WERI-Rb-1 (cell line): ENCODE results near the gene MRPS7.
"Not testable (repeated sequence)": the region's sequence is repeated elsewhere in the genome, so short reads cannot be mapped to it uniquely, and the experiment has no call there.

Experiments
- DNase-seq: peaks from one replicate; pipeline ENCODE4 v3.0.0-alpha.2; 2020
- H3K27ac ChIP-seq: fragments of 250-450 bp; sonication (Bioruptor Pico); 2 replicates; pipeline ENCODE4 v1.5.1; 2020; ENCODE audit warnings: mild to moderate bottlenecking, moderate library complexity
- H3K27me3 ChIP-seq: fragments of 250-450 bp; sonication (Bioruptor Pico); 2 replicates; pipeline ENCODE4 v1.5.1; 2021; ENCODE audit warnings: mild to moderate bottlenecking, low read depth, moderate library complexity; ENCODE audit not compliant: insufficient read depth, severe bottlenecking
- H3K36me3 ChIP-seq: fragments of 250-450 bp; sonication (Bioruptor Pico); 2 replicates; pipeline ENCODE4 v1.5.1; 2020; ENCODE audit warnings: mild to moderate bottlenecking, moderate library complexity
- H3K4me3 ChIP-seq: 2 replicates; pipeline ENCODE4 v1.5.1; 2011; ENCODE audit warnings: low read depth, mild to moderate bottlenecking, control low read depth, low read length
- H3K9me3 ChIP-seq: fragments of 250-450 bp; sonication (Bioruptor Pico); 2 replicates; pipeline ENCODE4 v1.5.1; 2021; ENCODE audit warnings: mild to moderate bottlenecking, moderate library complexity; ENCODE audit not compliant: severe bottlenecking
- TF ChIP-seq, protein P1 (sequence below): IDR thresholded peaks from 2 replicates; pipeline ENCODE4 v1.5.1; 2011; ENCODE audit warnings: low read depth, mild to moderate bottlenecking, control low read depth, inconsistent platforms, low read length

The MRPS7 gene

DNA sequence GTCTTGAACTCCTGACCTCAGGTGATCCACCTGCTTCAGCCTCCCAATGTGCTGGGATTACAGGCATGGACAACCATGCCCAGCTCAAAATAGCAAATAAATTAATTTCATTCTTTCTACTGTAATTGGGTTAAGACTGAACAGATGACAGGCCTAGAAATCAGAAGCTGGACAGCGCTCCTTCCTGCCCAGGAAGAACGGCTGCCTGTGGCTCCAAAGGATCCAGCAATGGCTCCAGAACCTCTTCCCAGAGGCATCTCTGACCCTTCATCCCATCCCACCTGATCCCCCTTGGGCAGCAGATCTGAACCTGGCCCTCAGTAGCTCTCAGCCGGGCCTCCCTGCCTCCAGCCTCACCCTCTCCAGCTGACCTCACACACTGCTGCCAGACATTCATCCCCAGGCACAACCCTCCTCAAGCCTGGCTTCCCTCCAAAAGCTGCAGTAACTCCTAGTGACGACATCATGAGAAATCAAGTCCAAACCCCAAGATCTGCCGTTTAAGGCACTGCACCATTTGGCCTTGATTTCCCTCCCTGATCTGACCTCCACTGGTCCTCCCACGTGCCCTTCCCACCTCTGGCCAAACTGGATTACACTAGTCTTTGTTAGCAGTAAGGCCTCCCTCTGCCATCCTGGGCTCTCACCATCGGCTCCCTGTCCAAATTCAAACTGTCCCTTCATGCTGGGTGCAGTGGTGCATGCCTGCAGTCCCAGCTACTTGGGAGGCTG lies 12.5 kb downstream of the MRPS7 start:
- peaks cover 61% of the 10 kb centered on the region for H3K36me3 ChIP-seq
- H3K9me3 ChIP-seq: no peaks in the 10 kb centered on the region
- no peaks in the 10 kb centered on the region for H3K27me3 ChIP-seq
- TF ChIP-seq, protein P1, sequence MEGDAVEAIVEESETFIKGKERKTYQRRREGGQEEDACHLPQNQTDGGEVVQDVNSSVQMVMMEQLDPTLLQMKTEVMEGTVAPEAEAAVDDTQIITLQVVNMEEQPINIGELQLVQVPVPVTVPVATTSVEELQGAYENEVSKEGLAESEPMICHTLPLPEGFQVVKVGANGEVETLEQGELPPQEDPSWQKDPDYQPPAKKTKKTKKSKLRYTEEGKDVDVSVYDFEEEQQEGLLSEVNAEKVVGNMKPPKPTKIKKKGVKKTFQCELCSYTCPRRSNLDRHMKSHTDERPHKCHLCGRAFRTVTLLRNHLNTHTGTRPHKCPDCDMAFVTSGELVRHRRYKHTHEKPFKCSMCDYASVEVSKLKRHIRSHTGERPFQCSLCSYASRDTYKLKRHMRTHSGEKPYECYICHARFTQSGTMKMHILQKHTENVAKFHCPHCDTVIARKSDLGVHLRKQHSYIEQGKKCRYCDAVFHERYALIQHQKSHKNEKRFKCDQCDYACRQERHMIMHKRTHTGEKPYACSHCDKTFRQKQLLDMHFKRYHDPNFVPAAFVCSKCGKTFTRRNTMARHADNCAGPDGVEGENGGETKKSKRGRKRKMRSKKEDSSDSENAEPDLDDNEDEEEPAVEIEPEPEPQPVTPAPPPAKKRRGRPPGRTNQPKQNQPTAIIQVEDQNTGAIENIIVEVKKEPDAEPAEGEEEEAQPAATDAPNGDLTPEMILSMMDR: no peak
- no peak for DNase-seq
- no peak overlapping the region for H3K4me3 ChIP-seq
- no peak overlapping the region for H3K27ac ChIP-seq

DNA sequence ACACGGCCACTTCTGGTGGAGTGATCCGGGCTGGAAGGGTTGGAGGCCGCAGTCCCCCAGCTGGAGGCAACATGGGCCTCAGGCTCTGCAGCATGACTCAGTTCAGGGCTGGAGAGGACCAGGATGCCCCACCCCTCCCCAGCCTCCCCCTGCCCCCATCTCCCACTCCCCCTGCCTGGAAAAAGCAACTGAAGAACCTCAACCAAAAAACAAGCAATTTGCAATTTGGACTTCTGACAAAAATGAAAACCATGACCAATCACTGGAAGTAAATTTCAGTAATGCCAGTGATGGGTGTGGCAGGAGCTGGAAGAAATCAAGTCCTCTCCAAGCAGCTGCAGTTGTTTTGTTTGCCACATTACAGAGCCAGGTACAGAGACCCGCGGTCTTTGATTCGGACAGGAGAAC lies 16.0 kb downstream of the MRPS7 start:
- H3K27ac ChIP-seq: no peak overlapping the region
- H3K4me3 ChIP-seq: no peak overlapping the region
- no peaks in the 10 kb centered on the region for H3K27me3 ChIP-seq
- no peak for DNase-seq
- TF ChIP-seq, protein P1: no peak
- H3K9me3 ChIP-seq: no peaks in the 10 kb centered on the region
- peaks cover 86% of the 10 kb centered on the region for H3K36me3 ChIP-seq

DNA sequence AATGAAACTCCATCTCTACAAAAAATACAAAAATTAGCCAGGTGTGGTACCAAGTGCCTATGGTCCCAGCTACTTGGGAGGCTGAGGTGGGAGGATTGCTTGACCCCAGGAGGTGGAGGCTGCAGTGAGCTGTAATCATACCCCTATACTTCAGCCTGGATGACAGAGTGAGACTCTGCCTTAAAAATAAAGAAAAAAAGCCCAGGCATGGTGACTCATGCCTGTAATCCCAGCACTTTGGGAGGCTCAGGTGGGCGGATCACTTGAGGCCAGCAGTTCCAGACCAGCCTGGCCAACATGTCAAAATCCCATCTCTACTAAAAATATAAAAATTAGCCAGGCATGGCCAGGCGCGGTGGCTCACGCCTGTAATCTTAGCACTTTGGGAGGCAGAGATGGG lies 18.5 kb downstream of the MRPS7 start:
- H3K27me3 ChIP-seq, H3K9me3 ChIP-seq, H3K4me3 ChIP-seq, DNase-seq, H3K27ac ChIP-seq: not testable (repeated sequence)
- peaks cover 79% of the 10 kb centered on the region for H3K36me3 ChIP-seq

DNA sequence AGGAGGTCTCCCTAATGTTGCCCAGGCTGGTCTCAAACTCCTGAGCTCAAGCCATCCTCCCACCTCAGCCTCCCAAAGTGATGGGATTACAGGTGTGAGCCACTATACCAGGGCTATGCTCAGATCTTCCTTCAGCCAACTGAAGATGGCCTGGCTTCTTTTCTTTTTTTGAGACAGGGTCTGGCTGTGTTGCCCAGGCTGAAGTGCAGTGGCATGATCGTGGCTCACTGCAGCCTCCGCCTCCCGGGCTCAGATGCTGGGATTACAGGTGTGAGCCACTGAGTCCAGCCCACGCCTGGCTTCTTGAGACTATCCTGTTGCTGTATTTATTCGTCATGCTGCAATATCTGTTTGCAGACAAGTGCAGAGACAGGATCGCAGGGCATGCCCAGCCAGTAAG lies 23.4 kb downstream of the MRPS7 start:
- no peaks in the 10 kb centered on the region for H3K9me3 ChIP-seq
- no peak overlapping the region for H3K27ac ChIP-seq
- no peaks in the 10 kb centered on the region for H3K27me3 ChIP-seq
- no peak for DNase-seq
- H3K36me3 ChIP-seq: peaks cover 62% of the 10 kb centered on the region
- H3K4me3 ChIP-seq: no peak overlapping the region
- TF ChIP-seq, protein P1: no peak

DNA sequence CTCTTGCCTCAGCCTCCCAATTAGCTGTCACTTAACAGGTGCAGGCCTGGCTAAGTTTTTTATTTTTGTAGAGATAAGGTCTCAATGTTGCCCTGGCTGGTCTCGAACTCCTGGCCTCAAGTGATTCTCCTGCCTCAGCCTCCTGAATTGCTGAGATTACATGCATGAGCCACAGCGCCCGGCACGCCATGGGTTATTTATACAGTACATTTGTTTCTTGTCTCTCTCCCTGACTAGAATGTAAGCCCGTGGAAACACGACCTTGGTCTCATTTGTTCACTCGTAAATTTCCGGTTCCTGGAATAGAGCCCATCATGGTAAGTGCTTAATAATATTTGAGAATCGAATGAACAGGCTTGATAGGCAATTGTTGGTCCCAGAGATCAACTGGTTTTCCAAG lies 25.5 kb downstream of the MRPS7 start:
- no peak overlapping the region for H3K27ac ChIP-seq
- H3K27me3 ChIP-seq: no peaks in the 10 kb centered on the region
- TF ChIP-seq, protein P1: no peak
- DNase-seq: no peak
- H3K9me3 ChIP-seq: no peaks in the 10 kb centered on the region
- H3K36me3 ChIP-seq: peaks cover 43% of the 10 kb centered on the region
- no peak overlapping the region for H3K4me3 ChIP-seq

DNA sequence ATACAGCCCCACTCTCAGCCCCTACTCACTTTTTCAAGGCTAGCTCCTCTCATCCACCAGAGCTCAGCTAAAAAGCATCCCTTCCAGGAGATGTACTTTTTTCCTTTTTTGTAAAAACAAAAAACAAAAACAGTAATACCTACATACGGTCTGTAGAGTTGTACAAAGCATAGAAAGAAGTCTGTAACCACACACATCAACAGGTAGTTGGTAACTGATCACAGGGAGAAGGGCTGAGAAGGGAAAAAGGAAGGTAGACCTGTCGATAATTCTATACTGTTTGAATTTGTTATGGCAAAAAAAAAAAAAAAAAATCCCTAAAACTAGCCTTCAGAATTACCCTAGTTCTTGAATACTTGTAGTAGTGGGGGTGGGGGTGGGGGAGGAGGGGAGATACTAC lies 26.7 kb downstream of the MRPS7 start:
- H3K27ac ChIP-seq: peak overlapping the region; percentile 78
- no peaks in the 10 kb centered on the region for H3K27me3 ChIP-seq
- no peaks in the 10 kb centered on the region for H3K9me3 ChIP-seq
- H3K4me3 ChIP-seq: peak overlapping the region; percentile 93
- H3K36me3 ChIP-seq: peaks cover 34% of the 10 kb centered on the region
- DNase-seq: no peak
- TF ChIP-seq, protein P1: no peak
